Measurements from ENCODE around the gene MDFI. TPM values are rescaled to one million over a fixed set of nuclear protein-coding genes. Genes with fewer than 3 reads are reported as not detected.

The MDFI gene
- polyA plus RNA-seq, 2 of the 4 experiments (the other 2 are of a cell fraction): 0.06 to 0.30 TPM

DNA sequence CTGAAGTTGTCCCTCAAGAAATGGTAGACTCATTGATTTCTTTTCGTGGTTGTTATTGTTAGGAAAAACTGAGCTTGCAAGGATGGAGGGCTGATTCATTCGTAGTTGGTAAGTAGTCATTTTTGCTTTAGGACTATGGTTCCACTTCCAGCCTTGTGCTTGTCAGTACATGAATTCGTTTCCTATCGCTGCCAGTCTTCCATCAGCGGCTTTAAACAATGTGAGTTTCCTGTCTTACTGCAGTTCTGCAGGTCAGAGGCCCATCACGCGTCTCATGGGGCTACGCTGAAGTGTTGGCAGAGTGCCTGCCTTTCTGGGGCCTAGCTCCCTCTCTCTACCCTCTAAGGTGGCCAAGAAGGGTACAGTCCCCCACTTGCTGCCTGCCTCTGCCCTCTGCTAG lies 11.4 kb upstream of the MDFI start:
- FAIRE-seq (no peak), ATAC-seq (no peak), DNase-seq (ENCODE audit: low read depth in 1 of 2, low spot score in 1 of 2) (no peak)
- H3K27ac ChIP-seq: no peak overlapping the region
- TF ChIP-seq, protein P1, sequence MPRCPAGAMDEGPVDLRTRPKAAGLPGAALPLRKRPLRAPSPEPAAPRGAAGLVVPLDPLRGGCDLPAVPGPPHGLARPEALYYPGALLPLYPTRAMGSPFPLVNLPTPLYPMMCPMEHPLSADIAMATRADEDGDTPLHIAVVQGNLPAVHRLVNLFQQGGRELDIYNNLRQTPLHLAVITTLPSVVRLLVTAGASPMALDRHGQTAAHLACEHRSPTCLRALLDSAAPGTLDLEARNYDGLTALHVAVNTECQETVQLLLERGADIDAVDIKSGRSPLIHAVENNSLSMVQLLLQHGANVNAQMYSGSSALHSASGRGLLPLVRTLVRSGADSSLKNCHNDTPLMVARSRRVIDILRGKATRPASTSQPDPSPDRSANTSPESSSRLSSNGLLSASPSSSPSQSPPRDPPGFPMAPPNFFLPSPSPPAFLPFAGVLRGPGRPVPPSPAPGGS (IDR thresholded peaks at IDR 0.05): no peak
- no peak for TF ChIP-seq BHLHE40 (IDR thresholded peaks at IDR 0.05; ENCODE audit: low read depth, low read length)
- TF ChIP-seq, protein P2, sequence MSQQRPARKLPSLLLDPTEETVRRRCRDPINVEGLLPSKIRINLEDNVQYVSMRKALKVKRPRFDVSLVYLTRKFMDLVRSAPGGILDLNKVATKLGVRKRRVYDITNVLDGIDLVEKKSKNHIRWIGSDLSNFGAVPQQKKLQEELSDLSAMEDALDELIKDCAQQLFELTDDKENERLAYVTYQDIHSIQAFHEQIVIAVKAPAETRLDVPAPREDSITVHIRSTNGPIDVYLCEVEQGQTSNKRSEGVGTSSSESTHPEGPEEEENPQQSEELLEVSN (IDR thresholded peaks at IDR 0.05; ENCODE audit: borderline replicate concordance, low read depth): no peak
- TF ChIP-seq HEYL (CRISPR knock-in tag; IDR thresholded peaks at IDR 0.05): no peak
- TF ChIP-seq, protein P3, sequence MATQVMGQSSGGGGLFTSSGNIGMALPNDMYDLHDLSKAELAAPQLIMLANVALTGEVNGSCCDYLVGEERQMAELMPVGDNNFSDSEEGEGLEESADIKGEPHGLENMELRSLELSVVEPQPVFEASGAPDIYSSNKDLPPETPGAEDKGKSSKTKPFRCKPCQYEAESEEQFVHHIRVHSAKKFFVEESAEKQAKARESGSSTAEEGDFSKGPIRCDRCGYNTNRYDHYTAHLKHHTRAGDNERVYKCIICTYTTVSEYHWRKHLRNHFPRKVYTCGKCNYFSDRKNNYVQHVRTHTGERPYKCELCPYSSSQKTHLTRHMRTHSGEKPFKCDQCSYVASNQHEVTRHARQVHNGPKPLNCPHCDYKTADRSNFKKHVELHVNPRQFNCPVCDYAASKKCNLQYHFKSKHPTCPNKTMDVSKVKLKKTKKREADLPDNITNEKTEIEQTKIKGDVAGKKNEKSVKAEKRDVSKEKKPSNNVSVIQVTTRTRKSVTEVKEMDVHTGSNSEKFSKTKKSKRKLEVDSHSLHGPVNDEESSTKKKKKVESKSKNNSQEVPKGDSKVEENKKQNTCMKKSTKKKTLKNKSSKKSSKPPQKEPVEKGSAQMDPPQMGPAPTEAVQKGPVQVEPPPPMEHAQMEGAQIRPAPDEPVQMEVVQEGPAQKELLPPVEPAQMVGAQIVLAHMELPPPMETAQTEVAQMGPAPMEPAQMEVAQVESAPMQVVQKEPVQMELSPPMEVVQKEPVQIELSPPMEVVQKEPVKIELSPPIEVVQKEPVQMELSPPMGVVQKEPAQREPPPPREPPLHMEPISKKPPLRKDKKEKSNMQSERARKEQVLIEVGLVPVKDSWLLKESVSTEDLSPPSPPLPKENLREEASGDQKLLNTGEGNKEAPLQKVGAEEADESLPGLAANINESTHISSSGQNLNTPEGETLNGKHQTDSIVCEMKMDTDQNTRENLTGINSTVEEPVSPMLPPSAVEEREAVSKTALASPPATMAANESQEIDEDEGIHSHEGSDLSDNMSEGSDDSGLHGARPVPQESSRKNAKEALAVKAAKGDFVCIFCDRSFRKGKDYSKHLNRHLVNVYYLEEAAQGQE (IDR thresholded peaks at IDR 0.05): no peak
- TF ChIP-seq RARB (CRISPR knock-in tag; IDR thresholded peaks at IDR 0.05): no peak
- no peak for TF ChIP-seq MAFK (IDR thresholded peaks at IDR 0.05; ENCODE audit: partially characterized antibody)
- no peak for TF ChIP-seq POLR2AphosphoS2 (conservative IDR thresholded peaks at IDR 0.05; ENCODE audit: low read length)
- TF ChIP-seq TFCP2L1 (CRISPR knock-in tag; IDR thresholded peaks at IDR 0.05): no peak
- TF ChIP-seq PHF8 (IDR thresholded peaks at IDR 0.05; ENCODE audit: borderline replicate concordance, low read depth): no peak
- H3K9me3 ChIP-seq: peaks cover 4% of the 10 kb centered on the region; the same call in 1 of the 3 replicates
- 90% methylated on average over 8 of the region's 8 CpGs for WGBS (ENCODE audit: missing lambda C conversion rate)
- POLR2A ChIA-PET: no interaction called here
- no peak overlapping the region for H3K4me2 ChIP-seq
- CTCF ChIA-PET: interaction anchor here (0.7 to 2.1 kb wide), 5 partner anchors 24 to 259 kb away, joined by 4 to 7 read pairs (median 5); no protein-coding TSS in a partner anchor
- H3K4me3 ChIP-seq: no peak overlapping the region
- no peaks in the 10 kb centered on the region for H3K4me1 ChIP-seq

DNA sequence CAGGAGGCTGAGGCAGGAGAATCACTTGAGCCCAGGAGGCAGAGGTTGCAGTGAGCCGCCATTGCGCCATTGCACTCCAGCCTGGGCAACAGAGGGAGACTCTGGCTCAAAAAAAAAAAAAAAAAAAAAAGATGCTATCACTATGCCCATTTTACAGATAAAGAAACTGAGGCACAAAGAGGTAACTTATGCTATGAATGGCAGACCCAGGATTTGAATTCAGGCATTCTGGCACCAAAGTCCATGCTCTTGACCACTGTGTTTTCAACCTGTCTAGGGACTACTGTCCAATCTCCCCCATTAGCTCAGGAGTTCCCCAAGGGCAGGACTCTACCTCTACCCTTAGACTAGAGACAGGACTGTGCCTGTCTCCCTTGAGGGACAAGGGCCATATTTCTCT lies 9.1 kb upstream of the MDFI start:
- ATAC-seq: no peak

DNA sequence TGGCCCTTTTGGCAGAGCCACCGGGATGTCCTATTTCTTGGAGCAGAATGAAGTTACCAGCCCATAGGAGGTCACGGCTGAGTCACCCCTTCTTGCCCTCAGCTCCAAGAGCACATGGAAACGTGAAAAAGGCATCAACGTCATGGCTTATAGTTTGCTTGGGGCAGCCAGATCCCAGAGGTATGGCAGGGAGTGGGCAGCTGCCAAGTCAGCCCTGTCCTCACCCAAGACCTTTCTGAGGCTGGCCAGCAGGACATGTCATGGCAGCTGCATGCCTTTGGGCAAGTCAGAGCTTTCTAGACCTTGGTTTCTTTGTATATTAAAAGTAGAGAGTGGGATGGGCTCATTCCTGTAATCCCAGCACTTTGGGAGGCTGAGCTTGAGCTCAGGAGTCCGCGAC lies 8.2 kb upstream of the MDFI start:
- H3K4me3 ChIP-seq: no peak overlapping the region
- no peak for ATAC-seq
- H3K4me1 ChIP-seq: no peaks in the 10 kb centered on the region
- DNase-seq (ENCODE audit: low read depth in 1 of 2, low spot score in 1 of 2): no peak
- FAIRE-seq: no peak
- TF ChIP-seq, protein P4, sequence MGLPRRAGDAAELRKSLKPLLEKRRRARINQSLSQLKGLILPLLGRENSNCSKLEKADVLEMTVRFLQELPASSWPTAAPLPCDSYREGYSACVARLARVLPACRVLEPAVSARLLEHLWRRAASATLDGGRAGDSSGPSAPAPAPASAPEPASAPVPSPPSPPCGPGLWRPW (IDR thresholded peaks at IDR 0.05): no peak
- no peak for TF ChIP-seq FOSB (CRISPR knock-in tag; IDR thresholded peaks at IDR 0.05)
- TF ChIP-seq ZNF302 (CRISPR knock-in tag; IDR thresholded peaks at IDR 0.05): no peak
- no peak for TF ChIP-seq CBX2 (IDR thresholded peaks at IDR 0.05; ENCODE audit: borderline replicate concordance, low read depth)
- H3K27ac ChIP-seq: no peak overlapping the region
- ChIA-PET CTCF (interaction anchor here (0.8 kb wide), 1 partner anchor 18 kb away, joined by 3 read pairs; no protein-coding TSS in a partner anchor), POLR2A (interaction anchor here (0.6 kb wide), 1 partner anchor 27 kb away, joined by 5 read pairs; no protein-coding TSS in a partner anchor)
- WGBS (ENCODE audit: missing lambda C conversion rate): 73% methylated on average over 5 of the region's 6 CpGs
- H3K9me3 ChIP-seq: no peaks in the 10 kb centered on the region
- H3K4me2 ChIP-seq: no peak overlapping the region

More for the DNA sequence above, 9.1 kb upstream of the MDFI start:
- CTCF ChIA-PET: no interaction called here
- DNase-seq (ENCODE audit: low read depth in 1 of 2, low spot score in 1 of 2): no peak
- no peak overlapping the region for H3K4me2 ChIP-seq
- no peak for TF ChIP-seq RCOR1 (IDR thresholded peaks at IDR 0.05; ENCODE audit: low read depth, low read length)
- TF ChIP-seq RNF2 (IDR thresholded peaks at IDR 0.05; ENCODE audit: borderline replicate concordance, low read depth): no peak
- TF ChIP-seq, protein P5, sequence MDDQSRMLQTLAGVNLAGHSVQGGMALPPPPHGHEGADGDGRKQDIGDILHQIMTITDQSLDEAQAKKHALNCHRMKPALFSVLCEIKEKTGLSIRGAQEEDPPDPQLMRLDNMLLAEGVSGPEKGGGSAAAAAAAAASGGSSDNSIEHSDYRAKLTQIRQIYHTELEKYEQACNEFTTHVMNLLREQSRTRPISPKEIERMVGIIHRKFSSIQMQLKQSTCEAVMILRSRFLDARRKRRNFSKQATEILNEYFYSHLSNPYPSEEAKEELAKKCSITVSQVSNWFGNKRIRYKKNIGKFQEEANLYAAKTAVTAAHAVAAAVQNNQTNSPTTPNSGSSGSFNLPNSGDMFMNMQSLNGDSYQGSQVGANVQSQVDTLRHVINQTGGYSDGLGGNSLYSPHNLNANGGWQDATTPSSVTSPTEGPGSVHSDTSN (IDR thresholded peaks at IDR 0.05): no peak
- no peak for TF ChIP-seq KDM5A (IDR thresholded peaks at IDR 0.05)
- no peak for TF ChIP-seq ZFP36 (IDR thresholded peaks at IDR 0.05; ENCODE audit: borderline replicate concordance, partially characterized antibody)
- no peak overlapping the region for H3K27ac ChIP-seq
- no peak overlapping the region for H3K4me3 ChIP-seq
- WGBS (ENCODE audit: missing lambda C conversion rate): 0% methylated on average over 2 of the region's 2 CpGs
- POLR2A ChIA-PET: no interaction called here
- no peak for FAIRE-seq
- H3K9me3 ChIP-seq: no peaks in the 10 kb centered on the region
- no peaks in the 10 kb centered on the region for H3K4me1 ChIP-seq
